Hematopoietic multipotent progenitor cell treated with erythropoietin and hydrocortisone succinate and interleukin-3 and kit ligand, for 8 days (in vitro differentiated cells): ENCODE measurements around the gene ADH5.
"Not testable (repeated sequence)": the region's sequence is repeated elsewhere in the genome, so short reads cannot be mapped to it uniquely, and the experiment has no call there.

ENCODE experiments used
- DNase-seq: peaks from one replicate; pipeline ENCODE4 v3.0.0-alpha.2; 2015

ADH5 gene

GRCh38 chr4:99082192-99082591 lies 6.4 kb downstream of the ADH5 start:
- no peak for DNase-seq

DNA sequence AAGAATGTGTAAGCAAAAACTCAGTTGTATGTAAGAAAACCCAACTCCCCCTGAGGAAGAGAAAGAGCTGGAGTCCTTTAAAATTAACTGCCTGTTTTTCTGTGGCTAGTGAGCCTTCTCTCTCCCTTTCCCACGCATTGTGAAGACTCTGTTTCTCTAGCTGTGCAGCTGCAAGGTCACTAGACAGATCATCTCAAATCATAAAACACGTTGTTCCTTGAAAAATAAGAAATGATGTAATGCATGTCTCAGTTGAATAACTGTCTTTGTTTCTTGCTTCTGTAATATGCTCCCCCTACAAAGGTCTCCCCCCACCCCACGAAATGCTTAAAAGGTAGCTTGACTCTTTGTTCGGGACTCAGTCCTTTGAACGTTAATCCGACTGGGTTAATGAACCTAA lies 7.7 kb downstream of the ADH5 start:
- DNase-seq, result not testable (repeated sequence)

DNA sequence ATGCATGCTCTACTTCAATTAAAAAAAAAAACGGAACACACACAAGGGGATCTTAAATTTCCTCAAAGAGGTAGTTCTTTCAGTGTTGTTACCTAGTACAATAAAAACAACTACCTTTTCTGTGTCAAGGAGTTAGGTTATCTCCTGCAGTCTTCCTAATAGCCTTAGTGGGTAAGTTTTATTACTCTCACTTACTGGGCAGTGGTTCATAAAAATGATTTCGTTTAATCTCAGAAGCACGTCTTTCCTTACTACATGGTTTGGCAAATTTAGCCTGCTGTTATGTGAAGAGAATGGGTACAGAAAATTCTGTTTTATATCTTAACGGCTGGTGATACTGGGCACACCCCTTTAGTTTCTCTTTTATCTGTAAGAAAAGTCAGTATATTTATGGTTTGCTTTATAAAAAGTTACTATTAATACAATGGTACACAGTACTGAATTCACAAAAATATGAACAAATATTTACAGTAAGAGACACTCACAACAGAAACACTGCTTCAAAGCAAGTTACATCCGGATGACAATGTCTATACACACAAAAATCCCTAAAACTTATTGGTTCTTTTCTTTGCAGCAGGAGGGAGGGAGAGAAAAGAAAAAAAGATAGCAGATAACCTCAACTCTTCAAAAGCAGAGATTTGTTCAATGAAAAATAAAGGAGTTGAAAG lies 8.8 kb downstream of the ADH5 start:
- DNase-seq, result no peak

- no peak for DNase-seq
Observed at GRCh38 chr4:99078931-99079624, 9.5 kb downstream of the ADH5 start.

DNA sequence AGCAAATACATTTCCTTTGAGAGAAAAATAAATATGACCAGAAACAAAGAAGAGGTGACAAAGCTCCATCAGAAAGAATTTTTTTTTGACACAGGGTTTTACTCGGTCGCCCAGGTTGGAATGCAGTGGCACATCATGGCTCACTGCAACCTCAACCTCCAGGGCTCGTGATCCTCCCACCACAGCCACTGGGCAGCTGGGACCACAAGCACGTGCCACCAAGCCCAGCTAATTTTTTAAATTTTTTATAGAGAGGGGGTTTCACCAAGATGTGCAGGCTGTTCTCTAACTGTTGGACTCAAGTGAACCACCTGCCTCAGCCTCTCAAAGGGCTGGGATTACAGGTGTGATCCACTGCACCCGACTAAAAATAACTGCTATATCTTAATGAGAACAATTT lies 10.3 kb downstream of the ADH5 start:
- no peak for DNase-seq

- DNase-seq, result no peak
Observed at GRCh38 chr4:99077177-99077576, 11.4 kb downstream of the ADH5 start.

GRCh38 chr4:99076292-99076976 lies 12.2 kb downstream of the ADH5 start:
- DNase-seq, result no peak

GRCh38 chr4:99074816-99075215 lies 13.8 kb downstream of the ADH5 start:
- no peak for DNase-seq

- no peak for DNase-seq
Observed at GRCh38 chr4:99071159-99071558, 17.4 kb downstream of the ADH5 start.

- no peak for DNase-seq
Observed at GRCh38 chr4:99067617-99068016, 21.0 kb downstream of the ADH5 start.

DNA sequence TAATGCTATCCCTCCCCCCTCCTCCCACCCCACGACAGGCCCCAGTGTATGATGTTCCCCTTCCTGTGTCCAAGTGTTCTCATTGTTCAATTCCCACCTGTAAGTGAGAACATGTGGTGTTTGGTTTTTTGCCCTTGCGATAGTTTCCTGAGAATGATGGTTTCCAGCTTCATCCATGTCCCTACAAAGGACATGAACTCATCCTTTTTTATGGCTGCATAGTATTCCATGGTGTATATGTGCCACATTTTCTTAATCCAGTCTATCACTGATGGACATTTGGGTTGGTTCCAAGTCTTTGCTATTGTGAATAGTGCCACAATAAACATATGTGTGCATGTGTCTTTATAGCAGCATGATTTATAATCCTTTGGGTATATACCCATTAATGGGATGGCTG lies 23.1 kb downstream of the ADH5 start:
- DNase-seq, result not testable (repeated sequence)

GRCh38 chr4:99062120-99062519 lies 26.5 kb downstream of the ADH5 start:
- no peak for DNase-seq

DNA sequence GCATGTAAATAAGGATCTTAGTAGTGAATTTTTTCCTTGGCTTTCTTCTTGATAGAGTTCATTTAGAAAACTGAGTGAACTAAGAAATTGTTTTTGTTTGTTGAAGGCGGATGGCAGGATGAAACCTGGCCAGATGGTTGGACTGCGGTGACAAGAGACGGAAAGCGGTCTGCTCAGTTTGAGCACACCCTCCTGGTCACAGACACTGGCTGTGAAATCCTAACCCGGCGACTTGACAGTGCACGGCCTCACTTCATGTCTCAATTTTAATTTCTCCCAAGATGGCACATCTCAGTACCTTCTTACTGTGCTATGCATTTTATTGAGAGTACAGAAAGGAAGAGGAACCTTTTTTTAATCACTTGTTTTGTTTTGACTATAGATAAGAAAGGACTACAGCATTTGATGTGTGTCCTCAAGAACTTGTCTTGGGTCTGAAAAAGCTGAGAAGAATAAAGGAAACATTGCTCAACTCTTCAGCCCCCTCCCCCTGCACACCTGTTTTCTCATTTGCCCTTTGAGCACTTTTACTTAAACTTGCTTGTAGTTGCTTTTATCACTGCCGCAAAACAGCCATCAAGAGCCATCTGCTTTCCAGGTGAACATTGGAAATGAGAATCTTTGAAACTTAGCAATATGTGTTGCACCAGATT lies 27.4 kb downstream of the ADH5 start:
- no peak for DNase-seq

DNA sequence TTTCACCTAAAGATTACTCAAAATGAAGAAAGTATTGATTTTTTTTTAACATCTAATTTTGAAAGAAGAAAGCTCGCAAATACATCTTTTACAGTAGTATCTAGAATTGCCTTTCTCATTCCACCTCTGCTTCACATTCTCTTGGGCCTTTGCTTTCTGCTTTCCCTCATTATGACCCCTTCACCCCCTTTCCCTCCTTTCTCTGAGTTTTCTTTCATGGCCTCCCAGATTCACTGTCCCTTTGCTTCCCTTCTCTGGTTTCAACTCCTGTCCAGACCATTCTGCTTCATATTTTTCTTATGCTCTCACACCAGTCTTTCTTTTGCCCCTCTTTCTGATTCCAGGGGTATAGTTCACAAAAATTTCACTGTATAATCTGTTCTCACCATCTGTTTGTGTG lies 29.0 kb downstream of the ADH5 start:
- DNase-seq, result no peak

GRCh38 chr4:99058228-99058627 lies 30.4 kb downstream of the ADH5 start:
- DNase-seq, result no peak

DNA sequence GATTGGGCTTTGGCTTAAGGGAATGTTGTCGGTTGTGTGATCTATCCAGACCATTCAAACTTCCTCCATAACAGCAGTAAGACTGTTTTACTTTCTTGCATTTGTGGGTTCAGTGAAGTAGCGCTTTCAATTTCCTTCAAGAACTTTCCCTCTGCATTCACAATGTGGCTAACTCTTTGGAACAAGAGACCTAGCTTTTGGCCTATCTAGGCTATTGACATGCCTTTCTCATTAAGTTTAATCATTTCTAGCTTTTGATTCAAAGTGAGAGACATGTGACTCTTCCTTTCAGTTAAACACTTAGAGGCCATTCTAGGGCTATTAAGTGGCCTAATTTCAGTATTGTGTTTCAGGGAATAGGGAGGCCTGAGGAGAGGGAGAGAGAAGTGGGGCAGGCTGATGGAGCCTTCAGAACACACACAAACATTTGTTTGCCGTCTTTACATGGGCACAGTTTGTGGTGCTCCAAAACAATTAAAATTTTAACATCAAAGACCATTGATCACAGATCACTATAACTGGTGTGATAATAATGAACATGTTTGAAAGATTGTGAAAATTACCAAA lies 34.1 kb downstream of the ADH5 start:
- no peak for DNase-seq

GRCh38 chr4:99052902-99053301 lies 35.7 kb downstream of the ADH5 start:
- no peak for DNase-seq

DNA sequence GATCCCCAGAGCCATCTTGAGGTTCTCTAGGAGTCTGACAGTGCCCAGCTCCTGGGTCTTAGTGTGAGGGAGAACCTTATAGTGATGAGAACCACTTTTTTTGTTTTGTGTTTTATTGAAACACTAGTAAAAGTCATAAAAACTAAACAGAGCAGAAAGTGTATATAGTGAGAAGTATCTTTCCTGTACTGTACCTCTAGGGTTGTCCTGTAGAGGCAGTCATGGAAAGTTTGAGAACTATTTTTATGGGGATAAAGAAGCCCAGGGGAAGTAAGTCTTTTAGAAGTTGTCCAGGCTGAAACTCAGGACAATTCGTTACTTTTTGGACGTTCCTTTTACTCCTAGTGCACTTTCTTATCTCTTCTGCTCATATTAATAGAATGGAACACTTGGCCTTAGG lies 40.9 kb downstream of the ADH5 start:
- no peak for DNase-seq

DNA sequence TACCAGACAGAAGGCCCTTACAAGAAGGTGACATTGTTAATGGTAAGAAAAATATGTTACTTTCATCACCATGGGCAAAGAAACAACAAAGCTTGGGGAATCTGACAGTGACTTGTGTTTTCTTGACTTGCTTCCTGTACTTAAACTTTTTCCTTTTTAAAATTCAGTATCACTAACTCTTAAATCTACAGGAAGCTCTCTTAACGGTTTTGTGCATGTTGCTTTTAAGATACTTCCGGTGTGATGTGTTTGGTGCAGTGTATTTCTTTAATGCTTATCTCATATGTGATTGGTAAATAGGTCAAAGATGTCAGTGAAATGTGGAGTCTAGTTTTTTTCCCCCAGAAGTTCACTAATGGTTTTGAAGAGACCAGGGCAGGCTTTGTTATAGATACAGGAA lies 45.2 kb downstream of the ADH5 start:
- no peak for DNase-seq

GRCh38 chr4:99038213-99038612 lies 50.4 kb downstream of the ADH5 start:
- DNase-seq, result no peak

GRCh38 chr4:99033956-99034355 lies 54.6 kb downstream of the ADH5 start:
- no peak for DNase-seq

GRCh38 chr4:99029852-99030251 lies 58.7 kb downstream of the ADH5 start:
- DNase-seq, result peak; percentile 11

DNA sequence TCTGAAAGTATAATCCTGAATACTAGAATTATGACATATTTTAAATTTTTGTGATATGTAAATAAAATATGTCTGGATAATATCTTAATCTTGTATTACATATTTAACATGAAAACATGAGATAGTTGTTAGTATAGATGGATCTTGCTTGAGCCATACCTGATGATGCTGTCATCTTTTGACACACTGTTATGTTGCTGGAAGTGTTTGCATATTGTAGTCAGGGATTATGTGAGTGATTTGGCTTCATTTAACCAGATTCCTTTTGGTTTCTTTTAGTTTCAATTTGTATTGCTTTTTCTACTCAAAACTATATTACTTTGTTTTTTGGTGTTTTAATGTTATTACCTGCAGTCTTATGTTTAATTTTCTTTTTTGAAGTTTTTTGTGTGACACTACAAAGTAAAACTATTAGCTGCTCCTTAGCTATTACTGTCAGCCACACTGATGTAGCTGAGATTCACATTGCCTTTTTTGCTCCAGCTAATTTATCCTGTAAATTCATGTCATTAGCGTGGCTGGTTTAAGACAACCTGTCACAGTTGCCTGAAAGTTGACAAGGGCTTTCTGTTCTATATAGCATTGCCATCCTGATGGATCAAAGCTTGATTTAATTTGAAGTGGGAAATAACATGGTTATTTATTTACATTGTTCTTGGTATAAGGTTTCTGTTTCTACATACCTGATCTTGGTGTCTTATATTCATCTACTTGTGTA lies 59.4 kb downstream of the ADH5 start:
- DNase-seq, result no peak
